ENCODE data around the gene AKIP1.

DNA sequence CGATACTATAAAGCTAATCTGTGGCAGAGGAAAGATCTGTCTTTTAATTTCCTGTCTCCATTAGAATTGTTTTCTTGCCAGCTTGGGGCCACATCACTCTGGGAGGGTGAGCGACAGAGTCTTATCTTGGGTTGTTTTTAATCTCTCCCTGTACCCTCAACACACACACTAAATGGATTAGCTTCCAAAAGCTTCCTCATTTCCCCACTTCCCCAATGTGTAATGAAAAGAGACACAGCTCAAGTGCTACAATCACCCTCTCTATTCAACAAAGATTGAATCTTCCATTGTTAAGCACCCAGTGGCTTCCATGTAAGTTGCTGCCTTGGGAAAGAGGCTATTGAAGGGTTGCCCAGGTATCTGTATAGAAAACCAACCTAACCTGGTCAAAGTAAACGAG is 37.9 kb downstream of the AKIP1 start:
- TF ChIP-seq, protein P1, sequence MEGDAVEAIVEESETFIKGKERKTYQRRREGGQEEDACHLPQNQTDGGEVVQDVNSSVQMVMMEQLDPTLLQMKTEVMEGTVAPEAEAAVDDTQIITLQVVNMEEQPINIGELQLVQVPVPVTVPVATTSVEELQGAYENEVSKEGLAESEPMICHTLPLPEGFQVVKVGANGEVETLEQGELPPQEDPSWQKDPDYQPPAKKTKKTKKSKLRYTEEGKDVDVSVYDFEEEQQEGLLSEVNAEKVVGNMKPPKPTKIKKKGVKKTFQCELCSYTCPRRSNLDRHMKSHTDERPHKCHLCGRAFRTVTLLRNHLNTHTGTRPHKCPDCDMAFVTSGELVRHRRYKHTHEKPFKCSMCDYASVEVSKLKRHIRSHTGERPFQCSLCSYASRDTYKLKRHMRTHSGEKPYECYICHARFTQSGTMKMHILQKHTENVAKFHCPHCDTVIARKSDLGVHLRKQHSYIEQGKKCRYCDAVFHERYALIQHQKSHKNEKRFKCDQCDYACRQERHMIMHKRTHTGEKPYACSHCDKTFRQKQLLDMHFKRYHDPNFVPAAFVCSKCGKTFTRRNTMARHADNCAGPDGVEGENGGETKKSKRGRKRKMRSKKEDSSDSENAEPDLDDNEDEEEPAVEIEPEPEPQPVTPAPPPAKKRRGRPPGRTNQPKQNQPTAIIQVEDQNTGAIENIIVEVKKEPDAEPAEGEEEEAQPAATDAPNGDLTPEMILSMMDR (IDR thresholded peaks at IDR 0.05): no peak
- TF ChIP-seq EZH2phosphoT487 (IDR thresholded peaks at IDR 0.05): no peak
